GM19239 (cell line): ENCODE data around the gene LRP11.
"Not testable (repeated sequence)": the region's sequence is repeated elsewhere in the genome, so short reads cannot be mapped to it uniquely, and the experiment has no call there.

Experiments
- DNase-seq: peaks from one replicate; pipeline ENCODE4 v3.0.0; 2011; ENCODE audit warnings: low spot score; ENCODE audit not compliant: insufficient read length
- FAIRE-seq: peaks from 2 replicates; lab custom pipeline; 2011; peaks lifted over from hg19 to GRCh38; lab: Jason Lieb, UNC

Gene LRP11

GRCh38 chr6:149876241-149876933 lies 12.2 kb upstream of the LRP11 start:
- DNase-seq (no peak), FAIRE-seq (no peak)

GRCh38 chr6:149872233-149872632 lies 8.1 kb upstream of the LRP11 start:
- DNase-seq (no peak), FAIRE-seq (no peak)

GRCh38 chr6:149871182-149871581 lies 7.0 kb upstream of the LRP11 start:
- no peak for DNase-seq
- FAIRE-seq = no peak

- DNase-seq (no peak), FAIRE-seq (no peak)
Measured at GRCh38 chr6:149869275-149869892, 5.2 kb upstream of the LRP11 start.

- FAIRE-seq = no peak
- DNase-seq = no peak
Measured at GRCh38 chr6:149867876-149868640, 3.9 kb upstream of the LRP11 start.

GRCh38 chr6:149864578-149865535 lies 698 bp upstream of the LRP11 start:
- DNase-seq (peak; percentile 62), FAIRE-seq (no peak)

GRCh38 chr6:149862922-149863697 lies 1.0 kb downstream of the LRP11 start:
- DNase-seq (no peak), FAIRE-seq (no peak)

- not testable (repeated sequence) for DNase-seq, FAIRE-seq
Measured at GRCh38 chr6:149862424-149862738, 1.8 kb downstream of the LRP11 start.

GRCh38 chr6:149861603-149862423 lies 2.3 kb downstream of the LRP11 start:
- FAIRE-seq = no peak
- DNase-seq = no peak

- no peak for FAIRE-seq
Measured at GRCh38 chr6:149860834-149861602, 3.1 kb downstream of the LRP11 start.

GRCh38 chr6:149860513-149860833 lies 3.7 kb downstream of the LRP11 start:
- no peak for DNase-seq
- no peak for FAIRE-seq

More at GRCh38 chr6:149860834-149861602, 3.1 kb downstream of the LRP11 start:
- no peak for DNase-seq

- FAIRE-seq = no peak
- no peak for DNase-seq
Measured at GRCh38 chr6:149859938-149860337, 4.2 kb downstream of the LRP11 start.

GRCh38 chr6:149859368-149859767 lies 4.8 kb downstream of the LRP11 start:
- FAIRE-seq (no peak), DNase-seq (no peak)

- FAIRE-seq (no peak), DNase-seq (no peak)
Measured at GRCh38 chr6:149857541-149857940, 6.6 kb downstream of the LRP11 start.

- DNase-seq (no peak), FAIRE-seq (no peak)
Measured at GRCh38 chr6:149856256-149856994, 7.7 kb downstream of the LRP11 start.

- FAIRE-seq (no peak), DNase-seq (no peak)
Measured at GRCh38 chr6:149855741-149856140, 8.4 kb downstream of the LRP11 start.

GRCh38 chr6:149855040-149855654 lies 9.0 kb downstream of the LRP11 start:
- FAIRE-seq (no peak), DNase-seq (no peak)
